H9 (cell line): ENCODE measurements around the gene LMX1A. TPM values are rescaled to one million over a fixed set of nuclear protein-coding genes. Genes with fewer than 3 reads are reported as not detected.

Source experiments
- DNase-seq: peaks from one replicate; pipeline ENCODE4 v3.0.0-alpha.2; 2017
- H2AFZ ChIP-seq: one replicate; pipeline ENCODE4 v1.6.1; 2013; ENCODE audit warnings: mild to moderate bottlenecking, low read length, control low read depth, moderate library complexity
- H2AK5ac ChIP-seq: 2 replicates; pipeline ENCODE4 v1.6.1; 2013; ENCODE audit warnings: low read length, control low read depth, mixed read lengths; ENCODE audit not compliant: insufficient read length
- H2BK120ac ChIP-seq: one replicate; pipeline ENCODE4 v1.6.1; 2013; ENCODE audit warnings: low read depth, mild to moderate bottlenecking, low read length, control low read depth, inconsistent platforms; ENCODE audit not compliant: poor library complexity, severe bottlenecking
- H2BK12ac ChIP-seq: 2 replicates; pipeline ENCODE4 v1.6.1; 2013; ENCODE audit warnings: low read length, control low read depth, mixed read lengths, low read depth; ENCODE audit not compliant: insufficient read length
- H2BK15ac ChIP-seq: 2 replicates; pipeline ENCODE4 v1.6.1; 2013; ENCODE audit warnings: low read depth, low read length, control low read depth
- H2BK20ac ChIP-seq: one replicate; pipeline ENCODE4 v1.6.1; 2013; ENCODE audit warnings: low read depth, mild to moderate bottlenecking, low read length, control low read depth, inconsistent platforms; ENCODE audit not compliant: poor library complexity, severe bottlenecking
- H2BK5ac ChIP-seq: 2 replicates; pipeline ENCODE4 v1.6.1; 2013; ENCODE audit warnings: low read length, control low read depth, mixed read lengths; ENCODE audit not compliant: insufficient read length
- H3K14ac ChIP-seq: 2 replicates; pipeline ENCODE4 v1.6.1; 2013; ENCODE audit warnings: low read length, control low read depth; ENCODE audit not compliant: insufficient read depth
- H3K18ac ChIP-seq: 2 replicates; pipeline ENCODE4 v1.6.1; 2013; ENCODE audit warnings: low read depth, mild to moderate bottlenecking, mixed read lengths, low read length, control low read depth; ENCODE audit not compliant: insufficient read length
- H3K23ac ChIP-seq: 2 replicates; pipeline ENCODE4 v1.6.1; 2013; ENCODE audit warnings: low read length, control low read depth, mixed read lengths, low read depth; ENCODE audit not compliant: insufficient read length
- H3K23me2 ChIP-seq: 2 replicates; pipeline ENCODE4 v1.6.1; 2013; ENCODE audit warnings: low read depth, mild to moderate bottlenecking, mixed read lengths, low read length, control low read depth; ENCODE audit not compliant: insufficient read length, poor library complexity, severe bottlenecking
- H3K27ac ChIP-seq: 2 replicates; pipeline ENCODE4 v1.5.1; 2013; ENCODE audit warnings: low read length, control low read depth, mixed read lengths, low read depth; ENCODE audit not compliant: insufficient read length
- H3K27me3 ChIP-seq: 2 replicates; pipeline ENCODE4 v1.6.1; 2013; ENCODE audit warnings: low read length, control low read depth, inconsistent platforms; ENCODE audit not compliant: insufficient read depth
- H3K4ac ChIP-seq: 2 replicates; pipeline ENCODE4 v1.6.1; 2013; ENCODE audit warnings: low read depth, mild to moderate bottlenecking, control low read depth, inconsistent platforms, low read length, moderate library complexity
- H3K4me1 ChIP-seq: 2 replicates; pipeline ENCODE4 v1.6.1; 2013; ENCODE audit warnings: low read length, control low read depth, inconsistent platforms; ENCODE audit not compliant: insufficient read depth
- H3K4me2 ChIP-seq: 2 replicates; pipeline ENCODE4 v1.6.1; 2013; ENCODE audit warnings: low read length, control low read depth, mixed read lengths; ENCODE audit not compliant: insufficient read length, insufficient read depth
- H3K56ac ChIP-seq: 2 replicates; pipeline ENCODE4 v1.6.1; 2013; ENCODE audit warnings: low read depth, mild to moderate bottlenecking, mixed read lengths, low read length, control low read depth; ENCODE audit not compliant: insufficient read length
- H3K79me1 ChIP-seq: 2 replicates; pipeline ENCODE4 v1.6.1; 2013; ENCODE audit warnings: low read depth, mild to moderate bottlenecking, moderate library complexity, low read length, control low read depth, inconsistent platforms; ENCODE audit not compliant: insufficient read depth, poor library complexity, severe bottlenecking
- H3K79me2 ChIP-seq: 2 replicates; pipeline ENCODE4 v1.6.1; 2013; ENCODE audit warnings: low read length, control low read depth, inconsistent platforms; ENCODE audit not compliant: insufficient read depth
- H3K9ac ChIP-seq: 2 replicates; pipeline ENCODE4 v1.6.1; 2013; ENCODE audit warnings: low read length, control low read depth, mixed read lengths; ENCODE audit not compliant: insufficient read length; ENCODE audit errors: extremely low read depth
- H3K9me3 ChIP-seq: one replicate; pipeline ENCODE4 v1.6.1; 2013; ENCODE audit warnings: low read depth, low read length, inconsistent platforms; ENCODE audit not compliant: control insufficient read depth
- H3T11ph ChIP-seq: one replicate; pipeline ENCODE4 v1.6.1; 2013; ENCODE audit warnings: mild to moderate bottlenecking, low read length, control low read depth, inconsistent platforms
- H4K20me1 ChIP-seq: one replicate; pipeline ENCODE4 v1.6.1; 2013; ENCODE audit not compliant: control insufficient read depth, insufficient read length, insufficient read depth
- H4K5ac ChIP-seq: 2 replicates; pipeline ENCODE4 v1.6.1; 2013; ENCODE audit warnings: low read depth, mild to moderate bottlenecking, mixed read lengths, low read length, control low read depth; ENCODE audit not compliant: insufficient read length
- H4K8ac ChIP-seq: replicated peaks from 2 replicates; pipeline ENCODE4 v1.6.1; 2013; ENCODE audit warnings: low read length, control low read depth, mixed read lengths, low read depth; ENCODE audit not compliant: insufficient read length
- H4K91ac ChIP-seq: 2 replicates; pipeline ENCODE4 v1.6.1; 2013; ENCODE audit warnings: low read depth, mild to moderate bottlenecking, moderate library complexity, mixed read lengths, low read length, control low read depth; ENCODE audit not compliant: insufficient read length
- H3K27ac Mint-ChIP-seq, 3 experiments: 2 replicates in 2 of 3; 3 replicates in 1 of 3; pipeline ENCODE4 v1.8.0; 2020 to 2021; ENCODE audit warnings: mixed read lengths in 3 of 3, mild to moderate bottlenecking in 1 of 3, moderate library complexity in 1 of 3
- H3K27me3 Mint-ChIP-seq: 2 replicates; pipeline ENCODE4 v1.8.0; 2021; ENCODE audit warnings: low read depth, mild to moderate bottlenecking, moderate library complexity, mixed read lengths
- H3K36me3 Mint-ChIP-seq, 3 experiments: 2 replicates in 2 of 3; 3 replicates in 1 of 3; pipeline ENCODE4 v1.8.0; 2020 to 2021; ENCODE audit warnings: low read depth in 3 of 3, mixed read lengths in 3 of 3; ENCODE audit not compliant: insufficient read depth in 1 of 3
- H3K4me1 Mint-ChIP-seq, 2 experiments: 2 replicates each; pipeline ENCODE4 v1.8.0; 2020; ENCODE audit warnings: mixed read lengths in 2 of 2
- H3K4me3 Mint-ChIP-seq, 2 experiments: 2 replicates in 1 of 2; 3 replicates in 1 of 2; pipeline ENCODE4 v1.8.0; 2020 to 2021; ENCODE audit warnings: mild to moderate bottlenecking in 2 of 2, mixed read lengths in 2 of 2, moderate library complexity in 1 of 2
- H3K9me3 Mint-ChIP-seq, 2 experiments: 2 replicates in 1 of 2; 3 replicates in 1 of 2; pipeline ENCODE4 v1.8.0; 2020; ENCODE audit warnings: mild to moderate bottlenecking in 2 of 2, mixed read lengths in 2 of 2, moderate library complexity in 1 of 2
- WGBS: extraction: QIAGEN DNeasy Blood & Tissue Kit; methylation state at CpG from one replicate; pipeline ENCODE4 v1.1.7; 2013; ENCODE audit warnings: missing lambda C conversion rate, low lambda C conversion rate, mixed read lengths; ENCODE audit not compliant: insufficient read length; ENCODE audit errors: extremely low coverage; 5-methylcytosine and 5-hydroxymethylcytosine counted together
- total RNA-seq: library from RNA; stranded (reverse); gene quantifications from 2 replicates; pipeline ENCODE4 v1.2.1, GENCODE V29; 2021
- TF ChIP-seq, protein P1 (sequence below): fragments of 200-600 bp; sonication (generic); conservative IDR thresholded peaks from 3 replicates; pipeline ENCODE4 v1.8.0; 2021; ENCODE audit warnings: antibody characterized with exemption, mild to moderate bottlenecking

LMX1A gene
- total RNA-seq, 1 experiment from 2014 or later: not detected

DNA sequence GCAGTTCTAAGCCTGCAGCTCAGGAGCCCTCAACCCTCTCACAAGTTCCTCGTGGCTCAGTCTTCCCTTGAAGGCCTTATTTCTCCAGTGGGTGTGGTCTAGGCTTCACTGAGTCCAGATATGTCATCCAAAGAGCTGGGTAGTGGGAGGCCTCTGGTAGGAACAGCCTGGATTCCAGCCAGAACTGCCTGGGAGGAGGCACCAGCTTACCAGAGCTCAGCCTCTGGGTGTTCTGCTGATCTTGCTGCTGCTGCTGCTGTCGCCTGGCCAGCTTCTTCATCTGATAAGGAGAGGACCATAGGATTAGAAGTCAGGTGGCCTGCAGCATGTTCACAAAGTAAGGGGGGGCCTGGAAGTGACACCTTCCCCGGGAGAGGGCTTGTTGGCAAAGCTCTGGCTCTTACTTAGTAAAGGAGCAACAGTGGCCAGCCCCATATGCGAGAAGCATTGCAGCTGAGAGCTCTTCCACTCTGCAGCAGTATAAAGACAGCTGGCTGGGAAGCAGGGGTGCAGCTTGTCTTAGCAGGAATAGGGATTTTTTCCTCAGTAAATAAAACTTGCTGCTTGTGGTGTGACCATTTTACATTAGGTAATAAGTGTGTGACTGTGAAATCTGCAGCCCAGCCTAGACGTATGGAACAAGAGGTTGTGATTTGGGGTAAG is 148.5 kb downstream of the LMX1A start:
- H2AK5ac ChIP-seq: no peak overlapping the region
- H3K27ac Mint-ChIP-seq: no peak overlapping the region
- WGBS: no CpG with 5 or more reads among the region's 5 CpGs

More for the DNA sequence above, 148.5 kb downstream of the LMX1A start:
- no peaks in the 10 kb centered on the region; a peak in 1 of 7 replicates for H3K36me3 Mint-ChIP-seq
- H4K20me1 ChIP-seq: no peaks in the 10 kb centered on the region
- H3T11ph ChIP-seq: no peak overlapping the region
- no peak overlapping the region for H3K23ac ChIP-seq
- peaks cover 4 to 13% of the 10 kb centered on the region in 2 experiments for H3K4me1 Mint-ChIP-seq
- no peak overlapping the region for H2BK12ac ChIP-seq
- H2BK20ac ChIP-seq: no peak overlapping the region
- no peaks in the 10 kb centered on the region for H3K9me3 Mint-ChIP-seq
- no peaks in the 10 kb centered on the region for H3K23me2 ChIP-seq
- no peaks in the 10 kb centered on the region for H3K27me3 ChIP-seq
- no peak overlapping the region for H4K91ac ChIP-seq
- H3K4me3 Mint-ChIP-seq: no peak overlapping the region
- H2BK120ac ChIP-seq: no peak overlapping the region
- no peak for DNase-seq
- H2BK15ac ChIP-seq: no peak overlapping the region
- H2AFZ ChIP-seq: no peak overlapping the region
- TF ChIP-seq, protein P1, sequence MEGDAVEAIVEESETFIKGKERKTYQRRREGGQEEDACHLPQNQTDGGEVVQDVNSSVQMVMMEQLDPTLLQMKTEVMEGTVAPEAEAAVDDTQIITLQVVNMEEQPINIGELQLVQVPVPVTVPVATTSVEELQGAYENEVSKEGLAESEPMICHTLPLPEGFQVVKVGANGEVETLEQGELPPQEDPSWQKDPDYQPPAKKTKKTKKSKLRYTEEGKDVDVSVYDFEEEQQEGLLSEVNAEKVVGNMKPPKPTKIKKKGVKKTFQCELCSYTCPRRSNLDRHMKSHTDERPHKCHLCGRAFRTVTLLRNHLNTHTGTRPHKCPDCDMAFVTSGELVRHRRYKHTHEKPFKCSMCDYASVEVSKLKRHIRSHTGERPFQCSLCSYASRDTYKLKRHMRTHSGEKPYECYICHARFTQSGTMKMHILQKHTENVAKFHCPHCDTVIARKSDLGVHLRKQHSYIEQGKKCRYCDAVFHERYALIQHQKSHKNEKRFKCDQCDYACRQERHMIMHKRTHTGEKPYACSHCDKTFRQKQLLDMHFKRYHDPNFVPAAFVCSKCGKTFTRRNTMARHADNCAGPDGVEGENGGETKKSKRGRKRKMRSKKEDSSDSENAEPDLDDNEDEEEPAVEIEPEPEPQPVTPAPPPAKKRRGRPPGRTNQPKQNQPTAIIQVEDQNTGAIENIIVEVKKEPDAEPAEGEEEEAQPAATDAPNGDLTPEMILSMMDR: no peak
- no peak overlapping the region for H3K9ac ChIP-seq
- H2BK5ac ChIP-seq: no peak overlapping the region
- peaks cover 7% of the 10 kb centered on the region; the same call in 1 of the 2 replicates for H3K4me1 ChIP-seq
- no peak overlapping the region for H3K4ac ChIP-seq
- H3K27ac ChIP-seq: no peak overlapping the region
- H3K14ac ChIP-seq: no peak overlapping the region
- no peak overlapping the region for H3K18ac ChIP-seq
- no peak overlapping the region for H3K4me2 ChIP-seq
- H3K79me1 ChIP-seq: no peaks in the 10 kb centered on the region
- H3K27me3 Mint-ChIP-seq: no peaks in the 10 kb centered on the region; the same call in 1 of the 2 replicates
- no peaks in the 10 kb centered on the region for H3K9me3 ChIP-seq
- H4K8ac ChIP-seq: no peak overlapping the region
- H3K79me2 ChIP-seq: no peaks in the 10 kb centered on the region
- no peak overlapping the region for H4K5ac ChIP-seq
- H3K56ac ChIP-seq: no peak overlapping the region
